ENCODE data around the gene OMP. TPM values are rescaled to one million over a fixed set of nuclear protein-coding genes. Genes with fewer than 3 reads are reported as not detected.
A peak's percentile ranks its signal among the peaks of the same experiment; 100 is the strongest.

Gene OMP
- total RNA-seq, 1 donor from 2014 or later: not detected

DNA sequence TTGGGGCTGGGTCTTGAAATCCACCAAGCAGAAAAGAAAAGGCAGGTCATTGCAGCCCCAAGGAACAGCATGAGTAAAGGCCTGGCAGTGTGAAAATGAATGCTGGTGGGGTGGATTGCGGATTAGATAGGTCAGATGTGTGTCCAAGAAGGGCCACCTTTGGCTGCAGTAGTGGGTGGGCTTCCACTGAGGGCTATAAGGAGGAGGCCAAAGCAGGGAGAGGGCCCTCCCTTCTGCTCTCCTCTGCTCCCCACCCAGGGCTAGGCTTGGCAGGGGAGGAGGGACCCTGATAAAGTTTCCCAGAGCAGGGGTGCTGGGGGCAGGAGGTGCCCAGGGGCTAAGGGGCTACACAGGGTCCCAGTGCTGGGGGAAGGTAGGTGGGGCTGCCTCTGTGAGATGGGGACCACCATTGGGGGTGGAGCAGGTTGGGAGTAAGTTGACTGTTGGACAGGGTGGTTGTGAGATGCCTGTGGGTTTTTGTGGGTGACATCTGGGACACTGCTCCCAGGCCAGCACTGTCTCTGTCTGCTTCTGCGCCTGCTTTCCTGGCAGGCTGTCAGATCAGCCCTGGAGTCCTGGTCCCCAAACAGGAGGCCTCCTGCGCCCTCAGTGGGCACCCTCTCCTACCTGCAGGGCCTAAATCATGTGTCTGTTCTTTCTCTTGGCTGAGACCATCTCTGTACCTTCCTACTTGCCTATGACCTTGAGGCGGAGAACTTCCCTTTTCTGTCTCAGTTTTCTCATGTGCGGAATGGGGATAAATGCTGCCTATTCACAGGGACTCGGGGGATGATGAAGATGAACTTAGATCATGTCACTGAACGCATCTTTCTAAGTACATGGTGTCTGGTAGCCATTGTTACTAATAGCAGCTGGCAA lies 33.9 kb upstream of the OMP start:
- peak; percentile 70 for DNase-seq (ENCODE audit: low spot score)

GRCh38 chr11:77069336-77069968 lies 33.2 kb upstream of the OMP start:
- peak; percentile 61 for DNase-seq (ENCODE audit: low spot score)
- intact Hi-C loops (cut with DNase I): no loop called here

More for the DNA sequence above, 33.9 kb upstream of the OMP start:
- intact Hi-C loops (cut with DNase I): no loop called here

DNA sequence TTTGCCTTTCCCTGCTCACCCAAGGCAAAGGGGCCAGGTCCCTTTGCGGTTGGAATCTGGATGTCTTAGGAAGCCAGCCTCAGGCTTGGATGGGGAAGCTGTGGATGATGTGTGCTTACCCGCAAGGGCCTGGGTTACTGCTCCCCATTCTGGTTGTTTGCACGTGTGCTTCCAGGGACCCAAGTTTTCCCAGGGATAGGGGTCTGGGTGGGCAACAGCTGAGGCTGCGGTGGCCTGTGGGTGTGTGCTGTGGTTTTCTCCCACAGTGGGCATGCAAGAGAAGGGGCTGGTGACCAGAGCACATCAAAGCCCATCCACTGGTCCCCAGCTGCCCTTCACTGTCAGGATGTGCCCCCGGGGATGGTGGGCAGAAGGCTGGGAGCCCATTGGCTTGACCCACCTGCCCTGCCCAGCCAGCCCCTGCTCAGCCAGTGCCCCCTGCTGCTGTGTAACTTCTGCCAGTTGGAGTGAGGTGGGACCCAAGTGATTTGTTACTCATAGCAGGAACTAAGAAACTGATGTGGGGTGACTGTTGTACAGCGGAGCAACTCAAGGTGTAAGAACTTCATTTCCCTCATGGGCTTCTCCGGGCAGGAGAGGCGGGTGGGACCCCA lies 32.6 kb upstream of the OMP start:
- intact Hi-C loops (cut with DNase I): no loop called here
- DNase-seq (ENCODE audit: low spot score): no peak

DNA sequence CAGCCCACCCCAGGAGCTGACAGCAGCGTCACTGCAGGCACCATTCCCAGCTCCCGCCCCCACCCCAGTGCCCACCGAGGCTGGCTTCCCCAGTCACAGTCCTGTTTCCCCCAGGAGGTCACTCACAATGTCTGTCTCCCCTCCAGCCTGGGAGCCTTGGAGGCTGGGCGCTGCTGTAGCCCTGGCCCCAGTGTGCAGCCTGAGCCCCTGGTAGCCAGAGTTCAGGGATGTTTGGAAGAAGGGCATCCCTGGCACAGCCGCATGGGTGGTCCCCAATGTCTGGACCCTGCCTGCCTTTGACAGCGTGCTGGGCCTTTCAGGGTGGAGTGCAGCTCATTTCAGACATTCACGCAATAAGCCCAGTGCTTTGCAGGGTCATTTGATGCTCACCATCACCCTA lies 31.6 kb upstream of the OMP start:
- intact Hi-C loops (cut with DNase I): no loop called here
- peak; percentile 53 for DNase-seq (ENCODE audit: low spot score)

- DNase-seq (ENCODE audit: low spot score): peak; percentile 71
- intact Hi-C loops (cut with DNase I): no loop called here
Observed at GRCh38 chr11:77071671-77072605, 30.7 kb upstream of the OMP start.

- intact Hi-C loops (cut with DNase I): no loop called here
- no peak for DNase-seq (ENCODE audit: low spot score)
Observed at GRCh38 chr11:77072851-77073327, 29.8 kb upstream of the OMP start.

- intact Hi-C loops (cut with DNase I): no loop called here
- peak; percentile 86 for DNase-seq (ENCODE audit: low spot score)
Observed at GRCh38 chr11:77073328-77074001, 29.2 kb upstream of the OMP start.

DNA sequence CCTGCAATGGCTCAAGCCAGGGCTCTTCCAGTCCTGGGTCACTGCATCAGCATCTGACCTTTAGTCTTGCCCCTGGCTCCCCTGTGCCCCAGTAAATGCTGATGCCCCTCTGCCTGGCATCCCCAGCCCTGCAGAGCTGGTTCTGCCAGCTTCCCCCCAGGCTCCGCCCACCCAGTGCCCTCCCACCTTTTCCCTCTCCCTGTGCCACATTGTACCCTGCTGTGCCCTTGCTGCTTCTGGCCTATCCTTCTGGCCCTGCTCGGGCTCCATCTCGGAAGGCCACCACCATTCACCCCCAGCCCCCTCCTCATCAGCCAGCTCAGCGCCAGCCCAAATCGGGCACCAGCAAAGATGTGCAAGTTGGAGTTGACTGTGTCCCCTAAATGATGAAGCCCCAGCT lies 28.4 kb upstream of the OMP start:
- peak; percentile 68 for DNase-seq (ENCODE audit: low spot score)
- intact Hi-C loops (cut with DNase I): no loop called here

GRCh38 chr11:77074626-77075221 lies 27.9 kb upstream of the OMP start:
- DNase-seq (ENCODE audit: low spot score): no peak
- intact Hi-C loops (cut with DNase I): no loop called here

GRCh38 chr11:77075425-77075905 lies 27.2 kb upstream of the OMP start:
- DNase-seq (ENCODE audit: low spot score): no peak
- intact Hi-C loops (cut with DNase I): no loop called here

DNA sequence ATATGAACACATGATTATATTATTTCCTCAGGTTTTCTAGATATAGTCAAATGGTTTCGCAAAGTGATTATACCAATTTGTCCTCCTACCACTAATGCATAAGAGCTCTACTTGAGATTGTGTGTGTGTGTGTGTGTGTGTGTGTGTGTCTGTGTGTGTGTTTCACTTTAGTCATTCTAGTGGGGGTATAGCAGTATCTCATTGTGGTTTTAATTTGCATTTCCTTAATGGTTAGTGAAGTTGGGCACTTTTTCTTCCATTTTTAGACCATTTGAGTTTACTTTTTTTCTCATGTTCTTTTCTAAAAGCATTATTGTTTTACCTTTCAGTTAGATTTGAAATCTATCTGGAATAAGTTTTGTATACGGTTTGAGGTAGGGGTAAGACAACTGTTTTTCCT lies 23.0 kb upstream of the OMP start:
- intact Hi-C loops (cut with DNase I): no loop called here
- no peak for DNase-seq (ENCODE audit: low spot score)

GRCh38 chr11:77080643-77081210 lies 21.9 kb upstream of the OMP start:
- intact Hi-C loops (cut with DNase I): no loop called here
- no peak for DNase-seq (ENCODE audit: low spot score)

GRCh38 chr11:77081381-77081851 lies 21.2 kb upstream of the OMP start:
- peak; percentile 69 for DNase-seq (ENCODE audit: low spot score)
- intact Hi-C loops (cut with DNase I): no loop called here

GRCh38 chr11:77081976-77082836 lies 20.4 kb upstream of the OMP start:
- intact Hi-C loops (cut with DNase I): no loop called here
- peak; percentile 63 for DNase-seq (ENCODE audit: low spot score)

GRCh38 chr11:77082838-77083565 lies 19.6 kb upstream of the OMP start:
- peak; percentile 83 for DNase-seq (ENCODE audit: low spot score)
- intact Hi-C loops (cut with DNase I): no loop called here

GRCh38 chr11:77083566-77084245 lies 18.9 kb upstream of the OMP start:
- intact Hi-C loops (cut with DNase I): no loop called here
- DNase-seq (ENCODE audit: low spot score): peak; percentile 62

All from cardiac septum (tissue), 1 donor.